Activated T-cell treated with anti-CD3 and anti-CD28 coated beads for 4 hours (primary cell): ENCODE results near the gene AMY2B.
"Not testable (repeated sequence)": the region's sequence is repeated elsewhere in the genome, so short reads cannot be mapped to it uniquely, and the experiment has no call there.

ENCODE experiments used
- DNase-seq: peaks from one replicate; pipeline ENCODE4 v3.0.0-alpha.2; 2020

The AMY2B gene

DNA sequence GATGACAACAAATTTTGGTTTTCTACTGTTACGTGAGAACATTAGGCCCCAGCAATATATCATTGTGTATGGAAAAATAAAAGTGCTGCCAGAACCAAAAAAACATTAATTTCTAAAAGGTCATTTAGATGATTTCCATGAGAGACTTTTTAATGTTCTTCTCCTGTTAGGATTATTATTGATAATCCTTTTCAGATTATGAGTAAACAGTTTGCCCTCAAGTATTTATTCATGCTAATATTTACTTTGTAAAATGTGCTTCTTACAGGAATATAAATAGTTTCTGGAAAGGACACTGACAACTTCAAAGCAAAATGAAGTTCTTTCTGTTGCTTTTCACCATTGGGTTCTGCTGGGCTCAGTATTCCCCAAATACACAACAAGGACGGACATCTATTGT is at the start of gene AMY2B:
AMY2B (plus strand) TSS at position 301 of the 400 bp plus-strand sequence; CDS start at position 315, 14 bp downstream.
- not testable (repeated sequence) for DNase-seq

DNA sequence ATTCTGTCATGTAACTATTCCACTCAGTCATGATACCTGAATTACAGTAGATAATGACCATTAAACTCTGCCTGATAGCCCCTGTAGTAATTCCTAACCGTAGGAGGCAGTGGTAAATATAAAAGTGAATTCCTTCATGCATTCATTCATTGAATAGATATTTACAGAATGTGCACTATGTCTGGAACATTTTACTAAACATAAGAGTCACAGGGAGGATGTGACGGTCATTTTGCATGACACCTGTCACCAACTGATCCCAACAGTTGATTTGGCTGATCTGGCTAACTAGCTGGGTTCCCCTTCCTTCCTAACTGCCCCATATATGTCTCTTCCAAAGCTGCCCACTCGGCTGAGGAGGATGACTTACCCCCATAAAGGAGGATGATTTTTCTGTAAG is 48.0 kb upstream of the AMY2B start:
- no peak for DNase-seq

DNA sequence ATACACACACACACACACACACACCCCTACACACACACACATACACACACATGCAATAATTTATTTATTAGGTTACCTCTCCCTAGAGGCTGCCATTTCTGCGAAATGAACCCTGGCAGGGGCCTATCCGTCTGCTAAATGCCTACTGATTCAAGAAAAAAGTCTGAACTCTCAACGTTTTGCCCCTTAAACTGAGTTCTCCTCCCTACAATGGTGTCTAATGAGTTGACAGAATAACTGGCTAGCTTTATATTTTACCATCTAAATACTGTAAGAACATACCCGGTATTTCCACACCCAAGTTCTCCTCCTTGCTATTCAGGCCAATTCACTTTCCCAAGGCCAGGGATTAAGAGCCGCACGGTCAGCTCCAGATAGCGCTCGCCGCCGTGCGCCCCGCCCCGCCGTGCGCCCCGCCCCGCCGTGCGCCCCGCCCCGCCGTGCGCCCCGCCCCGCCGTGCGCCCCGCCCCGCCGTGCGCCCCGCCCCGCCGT is 46.2 kb upstream of the AMY2B start:
- no peak for DNase-seq

DNA sequence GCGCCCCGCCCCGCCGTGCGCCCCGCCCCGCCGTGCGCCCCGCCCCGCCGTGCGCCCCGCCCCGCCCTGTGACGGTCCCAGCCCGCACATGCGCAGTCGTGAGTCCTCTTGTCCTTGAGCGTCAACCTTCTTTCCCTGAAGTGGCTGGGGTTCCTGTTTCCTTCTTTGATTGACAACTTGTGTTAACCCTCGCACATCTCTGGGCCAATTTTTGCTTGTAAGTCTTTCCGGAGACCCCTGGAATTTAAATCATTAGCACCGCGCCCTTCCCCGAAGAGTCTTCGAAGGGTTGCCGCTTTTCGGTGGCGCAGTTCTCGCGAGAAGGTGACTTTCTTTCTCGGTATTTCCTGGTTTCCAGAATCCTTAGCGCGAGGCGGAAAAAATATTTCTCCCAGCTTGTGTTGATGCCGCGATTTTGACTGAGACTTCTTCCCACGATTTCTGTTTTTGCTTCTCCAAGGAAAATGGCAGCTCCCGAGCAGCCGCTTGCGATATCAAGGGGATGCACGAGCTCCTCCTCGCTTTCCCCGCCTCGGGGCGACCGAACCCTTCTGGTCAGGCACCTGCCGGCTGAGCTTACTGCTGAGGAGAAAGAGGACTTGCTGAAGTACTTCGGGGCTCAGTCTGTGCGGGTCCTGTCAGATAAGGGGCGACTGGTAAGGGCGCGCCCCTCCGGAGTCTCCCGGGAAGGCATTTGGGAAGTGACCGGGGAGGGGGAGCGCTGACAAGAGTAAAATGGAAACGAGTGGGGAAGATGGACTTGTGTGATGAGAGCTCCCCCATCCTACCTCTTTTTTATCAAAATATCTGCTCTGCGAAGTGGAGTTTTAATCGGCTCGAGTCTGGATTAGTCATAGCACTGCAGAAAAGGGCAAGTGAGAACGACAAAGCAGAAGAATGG is 45.5 kb upstream of the AMY2B start, which contains the start of gene RNPC3:
RNPC3 (plus strand) TSS at position 93 of the 901 bp plus-strand sequence; CDS start at position 465, 372 bp downstream.
- DNase-seq, result peak; percentile 85

- no peak for DNase-seq
Observed at GRCh38 chr1:103527331-103527730, 44.1 kb upstream of the AMY2B start.

DNA sequence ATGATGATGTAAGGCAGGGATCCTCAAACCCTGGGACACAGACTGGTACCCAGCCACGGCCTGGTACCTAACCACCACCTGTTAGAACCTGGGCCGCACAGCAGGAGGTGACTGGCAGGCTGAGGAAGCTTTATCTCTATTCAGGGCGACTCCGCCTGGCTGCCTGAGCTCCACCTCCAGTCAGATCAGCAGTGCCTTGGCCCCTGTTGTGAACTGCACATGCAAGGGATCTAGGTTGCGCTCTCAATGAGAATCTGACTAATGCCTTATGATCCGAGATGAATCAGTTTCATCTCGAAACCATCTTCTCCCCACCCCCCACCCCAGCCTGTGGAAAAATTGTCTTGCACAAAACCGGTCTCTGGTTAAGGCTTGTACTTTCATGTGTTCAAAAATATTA is 41.6 kb upstream of the AMY2B start:
- DNase-seq, result peak; percentile 4

GRCh38 chr1:103538226-103538625 is 33.2 kb upstream of the AMY2B start:
- DNase-seq, result no peak

GRCh38 chr1:103541431-103541830 is 30.0 kb upstream of the AMY2B start:
- DNase-seq, result no peak

GRCh38 chr1:103546496-103546895 is 24.9 kb upstream of the AMY2B start:
- DNase-seq, result no peak

GRCh38 chr1:103547840-103548239 is 23.5 kb upstream of the AMY2B start:
- DNase-seq, result no peak

- no peak for DNase-seq
Observed at GRCh38 chr1:103560427-103560826, 11.0 kb upstream of the AMY2B start.

DNA sequence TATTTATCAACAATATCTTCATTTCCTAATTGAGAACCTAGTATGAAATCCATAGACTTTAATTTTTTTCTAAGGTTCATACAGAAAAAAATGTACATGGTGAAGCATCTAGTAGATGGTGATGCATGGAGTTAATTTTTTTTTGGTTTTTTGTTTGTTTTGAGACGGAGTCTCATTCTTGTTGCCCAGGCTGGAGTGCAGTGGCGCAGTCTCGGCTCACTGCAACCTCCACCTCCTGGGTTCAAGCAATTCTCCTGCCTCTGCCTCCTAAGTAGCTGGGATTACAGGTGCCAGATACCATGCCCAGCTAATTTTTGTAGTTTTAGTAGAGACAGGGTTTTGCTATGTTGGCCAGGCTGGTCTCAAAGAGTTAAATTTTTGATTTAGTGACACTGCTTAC is 10.3 kb upstream of the AMY2B start:
- DNase-seq, result not testable (repeated sequence)

GRCh38 chr1:103561643-103562395 is 9.6 kb upstream of the AMY2B start:
- no peak for DNase-seq

GRCh38 chr1:103563056-103563455 is 8.3 kb upstream of the AMY2B start:
- no peak for DNase-seq

DNA sequence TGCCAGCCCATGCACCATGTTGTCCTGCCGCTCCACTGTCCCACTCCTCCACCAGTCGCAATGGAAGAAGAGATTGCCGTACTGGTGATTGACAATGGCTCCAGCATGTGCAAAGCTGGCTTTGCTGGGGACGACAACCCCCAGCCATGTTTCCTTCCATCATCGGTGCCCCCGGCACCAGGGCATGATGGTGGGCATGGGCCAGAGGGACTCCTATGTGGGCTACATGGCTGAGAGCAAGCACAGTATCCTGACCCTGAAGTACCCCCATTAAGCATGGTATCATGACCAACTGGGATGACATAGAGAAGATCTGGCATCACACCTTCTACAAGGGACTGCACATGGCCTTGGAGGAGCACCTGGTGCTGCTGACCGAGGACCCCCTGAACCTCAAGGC is 1.9 kb upstream of the AMY2B start:
- DNase-seq, result no peak

- DNase-seq, result no peak
Observed at GRCh38 chr1:103576065-103576464, 4.7 kb downstream of the AMY2B start.

GRCh38 chr1:103576784-103577183 is 5.4 kb downstream of the AMY2B start:
- not testable (repeated sequence) for DNase-seq

DNA sequence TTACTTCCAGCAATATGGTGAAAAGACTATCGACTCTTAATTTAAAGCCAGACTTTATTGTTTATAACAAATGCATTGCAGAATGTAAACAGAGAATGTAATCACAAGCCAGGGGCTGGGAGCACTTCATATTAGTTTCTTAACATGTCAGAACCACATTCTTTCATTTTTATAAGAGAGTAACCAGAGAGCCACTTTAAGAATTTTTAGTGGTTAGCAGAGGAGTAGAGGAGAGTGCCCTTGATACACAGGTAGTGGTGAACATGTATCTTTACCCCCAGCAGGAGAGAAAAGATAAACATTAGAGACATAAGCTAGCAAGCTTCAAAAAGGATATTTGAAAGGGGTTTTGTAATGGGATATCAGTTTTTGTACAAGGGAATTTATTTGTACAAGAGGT is 11.1 kb downstream of the AMY2B start:
- no peak for DNase-seq

- no peak for DNase-seq
Observed at GRCh38 chr1:103583887-103584286, 12.5 kb downstream of the AMY2B start.

- DNase-seq, result no peak
Observed at GRCh38 chr1:103584537-103584936, 13.1 kb downstream of the AMY2B start.

DNA sequence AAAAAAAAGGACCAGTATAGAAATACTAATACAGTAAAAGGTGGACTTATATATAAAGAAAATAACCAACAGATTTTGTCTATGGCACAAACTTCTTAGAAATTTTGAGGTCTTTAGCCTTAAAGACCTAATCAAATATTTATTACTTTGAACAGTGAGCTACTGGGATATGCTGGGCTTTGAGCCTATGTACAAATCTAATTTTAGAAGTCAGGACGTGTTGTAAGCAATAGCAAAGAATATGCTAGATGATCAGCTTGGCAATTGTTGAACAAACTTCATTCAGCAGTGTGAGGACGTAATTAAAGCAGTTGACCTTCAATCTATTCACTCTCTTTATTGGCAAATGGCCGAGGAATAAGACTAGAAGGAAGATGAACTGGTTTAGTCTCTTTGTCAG is 31.4 kb downstream of the AMY2B start:
- DNase-seq, result not testable (repeated sequence)

- no peak for DNase-seq
Observed at GRCh38 chr1:103616362-103616761, 45.0 kb downstream of the AMY2B start.

DNA sequence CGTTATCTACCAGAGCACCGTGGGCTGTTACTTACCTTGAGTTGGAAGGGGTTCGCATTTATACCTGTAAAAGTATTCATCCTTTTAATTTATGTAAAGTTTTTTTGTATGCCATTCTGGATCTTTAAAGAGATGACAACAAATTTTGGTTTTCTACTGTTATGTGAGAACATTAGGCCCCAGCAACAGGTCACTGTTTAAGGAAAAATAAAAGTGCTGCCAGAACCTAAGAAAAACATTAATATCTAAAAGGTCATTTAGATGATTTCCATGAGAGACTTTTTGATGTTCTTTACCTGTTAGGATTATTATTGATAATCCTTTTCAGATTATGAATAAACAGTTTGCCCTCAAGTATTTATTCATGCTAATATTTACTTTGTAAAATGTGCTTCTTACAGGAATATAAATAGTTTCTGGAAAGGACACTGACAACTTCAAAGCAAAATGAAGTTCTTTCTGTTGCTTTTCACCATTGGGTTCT is 45.6 kb downstream of the AMY2B start, which contains the start of gene AMY2A:
AMY2A (plus strand) TSS at position 434 of the 484 bp plus-strand sequence; CDS start at position 448, 14 bp downstream.
- not testable (repeated sequence) for DNase-seq
